Panc1 (cell line): ENCODE results near the gene RAB3B. TPM values are rescaled to one million over a fixed set of nuclear protein-coding genes. Genes with fewer than 3 reads are reported as not detected.

ENCODE experiments used
- ATAC-seq: fragments of 200-7000 bp; cut with Tn5 transposase; 2 replicates; pipeline ENCODE4 v1.9.1; 2020; ENCODE audit warnings: mild to moderate bottlenecking, moderate library complexity
- BruUV-seq: library from RNA; stranded (reverse); fragments of 400-500 nt; replicated peaks from 2 replicates; lab custom pipeline; 2021; lab: Mats Ljungman, UMichigan
- CTCF ChIA-PET: fragments of 300-600 bp; sonication (Branson Sonifier 250); formaldehyde crosslinking; loops from one replicate; lab custom pipeline; 2022; ENCODE audit warnings: antibody characterized with exemption; lab: Charles Lee
- POLR2A ChIA-PET: fragments of 300-600 bp; sonication (Branson Sonifier 250); formaldehyde crosslinking; loops from one replicate; lab custom pipeline; 2022; ENCODE audit warnings: antibody characterized with exemption; lab: Charles Lee
- DNase-seq: peaks from one replicate; pipeline ENCODE4 v3.0.0-alpha.2; 2010; ENCODE audit warnings: low read depth, low spot score
- H3K27ac ChIP-seq: 2 replicates; pipeline ENCODE4 v1.5.1; 2011; ENCODE audit warnings: mild to moderate bottlenecking, low read length, inconsistent platforms
- H3K27me3 ChIP-seq: fragments of 200-500 bp; sonication (Bioruptor generic); 2 replicates; pipeline ENCODE4 v1.6.0; 2014; ENCODE audit warnings: low read length, inconsistent platforms; ENCODE audit not compliant: control insufficient read depth, insufficient read depth
- H3K36me3 ChIP-seq: fragments of 200-500 bp; sonication (Bioruptor generic); 2 replicates; pipeline ENCODE4 v1.5.1; 2014; ENCODE audit warnings: inconsistent platforms, mild to moderate bottlenecking, low read length, moderate library complexity; ENCODE audit not compliant: control insufficient read depth, insufficient read depth
- H3K4me1 ChIP-seq: 2 replicates; pipeline ENCODE4 v1.5.1; 2011; ENCODE audit warnings: inconsistent platforms, mild to moderate bottlenecking, low read length, moderate library complexity; ENCODE audit not compliant: control insufficient read depth, insufficient read depth
- H3K4me3 ChIP-seq, 2 experiments: 2 replicates each; pipeline ENCODE4 v1.5.1; 2011 to 2012; ENCODE audit warnings: low read depth in 2 of 2, low read length in 2 of 2, mild to moderate bottlenecking in 2 of 2, inconsistent platforms in 1 of 2, moderate library complexity in 1 of 2
- H3K9me3 ChIP-seq: fragments of 200-500 bp; sonication (Bioruptor generic); 2 replicates; pipeline ENCODE4 v1.5.1; 2014; ENCODE audit warnings: low read depth, mild to moderate bottlenecking, inconsistent platforms, low read length, moderate library complexity; ENCODE audit not compliant: control insufficient read depth, insufficient read depth
- CTCF ChIP-seq: fragments of 450-650 bp; IDR thresholded peaks from 2 replicates; pipeline ENCODE4 v1.5.1; 2017; ENCODE audit warnings: mild to moderate bottlenecking
- POLR2AphosphoS5 ChIP-seq: IDR thresholded peaks from 2 replicates; pipeline ENCODE4 v1.6.1; 2012; ENCODE audit warnings: mild to moderate bottlenecking, low read depth, low read length, moderate library complexity
- REST ChIP-seq, 2 experiments: IDR thresholded peaks; 2 replicates each; pipeline ENCODE4 v1.6.1; 2011 to 2012; ENCODE audit warnings: low read depth in 2 of 2, control low read depth in 1 of 2, low read length in 1 of 2, mild to moderate bottlenecking in 1 of 2, moderate library complexity in 1 of 2; ENCODE audit not compliant: insufficient read depth in 1 of 2
- SIN3A ChIP-seq: IDR thresholded peaks from 2 replicates; pipeline ENCODE4 v1.6.1; 2012; ENCODE audit warnings: low read depth, mild to moderate bottlenecking, low read length, moderate library complexity, borderline replicate concordance; ENCODE audit not compliant: insufficient read depth
- TCF7L2 ChIP-seq: IDR thresholded peaks from 2 replicates; pipeline ENCODE4 v1.6.1; 2011; ENCODE audit warnings: mild to moderate bottlenecking, low read depth, low read length, inconsistent platforms
- in situ Hi-C: cut with HindIII; loops from 2 replicates; pipeline ENCODE4 v1.10.0; 2016; ENCODE audit warnings: low sequenced_read_pairs, low pct_unique_long_range_greater_than_20kb
- intact Hi-C: fragments of 100-400 bp; cut with micrococcal nuclease; formaldehyde crosslinking; loops from one replicate; pipeline ENCODE4 v1.10.0; 2022; ENCODE audit not compliant: unreplicated experiment
- total RNA-seq: library from RNA; stranded (reverse); gene quantifications from one replicate; pipeline ENCODE4 v1.2.1, GENCODE V29; 2021; ENCODE audit not compliant: unreplicated experiment

RAB3B gene
- total RNA-seq, 1 experiment from 2014 or later = 1.2 TPM

GRCh38 chr1:51936531-51936930, 54.0 kb downstream of the RAB3B start:
- DNase-seq (no peak), ATAC-seq (no peak)
- no peak overlapping the region for H3K4me3 ChIP-seq
- TF ChIP-seq CTCF (peak; percentile 44), POLR2AphosphoS5 (no peak)
- BruUV-seq = no TSS peak
- no peaks in the 10 kb centered on the region for H3K36me3 ChIP-seq
- intact Hi-C loops = no loop called here
- ChIA-PET POLR2A (no interaction called here), CTCF (no interaction called here)
- H3K27me3 ChIP-seq = no peaks in the 10 kb centered on the region
- H3K4me1 ChIP-seq = no peaks in the 10 kb centered on the region
- H3K27ac ChIP-seq = no peak overlapping the region
- no peaks in the 10 kb centered on the region for H3K9me3 ChIP-seq
- in situ Hi-C loops = no loop called here

GRCh38 chr1:51933344-51933743, 57.2 kb downstream of the RAB3B start:
- ATAC-seq (no peak), DNase-seq (no peak)
- POLR2A ChIA-PET = no interaction called here
- intact Hi-C loops = no loop called here
- in situ Hi-C loops = no loop called here
- Histone ChIP-seq H3K36me3 (no peaks in the 10 kb centered on the region), H3K9me3 (no peaks in the 10 kb centered on the region), H3K27ac (no peak overlapping the region), H3K4me3 (no peak overlapping the region), H3K4me1 (no peaks in the 10 kb centered on the region), H3K27me3 (no peaks in the 10 kb centered on the region)
- no TSS peak for BruUV-seq
- CTCF ChIA-PET = no interaction called here
- no peak for TF ChIP-seq POLR2AphosphoS5
- no peak for TF ChIP-seq SIN3A
- no peak for TF ChIP-seq CTCF
- TF ChIP-seq TCF7L2 = no peak
- TF ChIP-seq REST (IDR thresholded peaks at IDR 0.05; ENCODE audit: insufficient read depth in 1 of 2, low read depth in 2 of 2, low read length in 1 of 2) = no peak

GRCh38 chr1:51930329-51930728, 60.2 kb downstream of the RAB3B start:
- POLR2A ChIA-PET = no interaction called here

More at GRCh38 chr1:51930329-51930728, 60.2 kb downstream of the RAB3B start:
- Histone ChIP-seq H3K36me3 (no peaks in the 10 kb centered on the region), H3K27me3 (no peaks in the 10 kb centered on the region), H3K27ac (no peak overlapping the region), H3K4me3 (no peak overlapping the region), H3K4me1 (no peaks in the 10 kb centered on the region), H3K9me3 (no peaks in the 10 kb centered on the region)
- ATAC-seq = no peak
- no peak for DNase-seq
- intact Hi-C loops (no loop called here), in situ Hi-C loops (no loop called here)
- no TSS peak for BruUV-seq
- CTCF ChIA-PET = no interaction called here
- TF ChIP-seq SIN3A (no peak), CTCF (no peak), TCF7L2 (no peak), REST (IDR thresholded peaks at IDR 0.05; ENCODE audit: insufficient read depth in 1 of 2, low read depth in 2 of 2, low read length in 1 of 2) (no peak), POLR2AphosphoS5 (no peak)
